Measurements from ENCODE around the gene B3GAT1. TPM values are rescaled to one million over a fixed set of nuclear protein-coding genes. Genes with fewer than 3 reads are reported as not detected.

Gene B3GAT1
- total RNA-seq, 4 donors from 2014 or later, result 0.14 to 0.16 TPM; not detected in 2

GRCh38 chr11:134382257-134382656 lies 29.8 kb downstream of the B3GAT1 start:
- no peak overlapping the region for H3K4me3 ChIP-seq
- no peak for TF ChIP-seq EP300 (IDR thresholded peaks at IDR 0.05; ENCODE audit: low read depth)
- no peak for TF ChIP-seq POLR2AphosphoS5 (IDR thresholded peaks at IDR 0.05)
- TF ChIP-seq CTCF (IDR thresholded peaks at IDR 0.05), result no peak
- TF ChIP-seq POLR2A (IDR thresholded peaks at IDR 0.05), result no peak
- no peak overlapping the region for H3K27ac ChIP-seq
- no peaks in the 10 kb centered on the region for H3K4me1 ChIP-seq
- 82 to 100% methylated on average over 1 to 8 of the region's 8 CpGs for WGBS, 2 donors (ENCODE audit: low coverage in 1 of 2)
- no peak for DNase-seq
- no peaks in the 10 kb centered on the region for H3K36me3 ChIP-seq
- H3K27me3 ChIP-seq, result no peaks in the 10 kb centered on the region
- in situ Hi-C loops (cut with MboI; ENCODE audit: low pct_ligation_motif_present in 1 of 4, low pct_unique_long_range_greater_than_20kb in 1 of 4, low sequenced_read_pairs in 3 of 4), result no loop called here
- intact Hi-C loops (cut with DNase I; ENCODE audit: low total_unique reads), result no loop called here
- no peaks in the 10 kb centered on the region for H3K9me3 ChIP-seq

GRCh38 chr11:134380785-134381184 lies 31.3 kb downstream of the B3GAT1 start:
- no peak overlapping the region for H3K27ac ChIP-seq
- no peak for DNase-seq
- no peaks in the 10 kb centered on the region for H3K27me3 ChIP-seq
- in situ Hi-C loops (cut with MboI; ENCODE audit: low pct_ligation_motif_present in 1 of 4, low pct_unique_long_range_greater_than_20kb in 1 of 4, low sequenced_read_pairs in 3 of 4) (no loop called here), intact Hi-C loops (cut with DNase I; ENCODE audit: low total_unique reads) (no loop called here)
- no peaks in the 10 kb centered on the region for H3K9me3 ChIP-seq
- H3K4me3 ChIP-seq, result no peak overlapping the region
- WGBS, 2 donors (ENCODE audit: low coverage in 1 of 2), result 55 to 62% methylated on average over 4 of the region's 4 CpGs
- H3K36me3 ChIP-seq, result no peaks in the 10 kb centered on the region
- no peak for TF ChIP-seq EP300 (IDR thresholded peaks at IDR 0.05; ENCODE audit: low read depth)
- TF ChIP-seq POLR2AphosphoS5 (IDR thresholded peaks at IDR 0.05), result no peak
- no peak for TF ChIP-seq POLR2A (IDR thresholded peaks at IDR 0.05)
- no peak for TF ChIP-seq CTCF (IDR thresholded peaks at IDR 0.05)
- H3K4me1 ChIP-seq, result no peaks in the 10 kb centered on the region

- intact Hi-C loops (cut with DNase I; ENCODE audit: low total_unique reads) (no loop called here), in situ Hi-C loops (cut with MboI; ENCODE audit: low pct_ligation_motif_present in 1 of 4, low pct_unique_long_range_greater_than_20kb in 1 of 4, low sequenced_read_pairs in 3 of 4) (no loop called here)
- H3K9me3 ChIP-seq, result no peaks in the 10 kb centered on the region
- no peaks in the 10 kb centered on the region for H3K36me3 ChIP-seq
- no peaks in the 10 kb centered on the region for H3K27me3 ChIP-seq
- no peak overlapping the region for H3K27ac ChIP-seq
- WGBS, 2 donors (ENCODE audit: low coverage in 1 of 2), result 81% methylated on average over 8 of the region's 12 CpGs; no CpG with 5 or more reads in 1 of the 2 donors
- no peak overlapping the region for H3K4me3 ChIP-seq
- no peak for TF ChIP-seq POLR2A (IDR thresholded peaks at IDR 0.05)
- DNase-seq, result no peak
- H3K4me1 ChIP-seq, result no peaks in the 10 kb centered on the region
Measured at GRCh38 chr11:134380229-134380628, 31.8 kb downstream of the B3GAT1 start.

GRCh38 chr11:134379241-134379640 lies 32.8 kb downstream of the B3GAT1 start:
- in situ Hi-C loops (cut with MboI; ENCODE audit: low pct_ligation_motif_present in 1 of 4, low pct_unique_long_range_greater_than_20kb in 1 of 4, low sequenced_read_pairs in 3 of 4) (no loop called here), intact Hi-C loops (cut with DNase I; ENCODE audit: low total_unique reads) (no loop called here)
- Histone ChIP-seq H3K4me3 (no peak overlapping the region), H3K4me1 (no peaks in the 10 kb centered on the region), H3K36me3 (no peaks in the 10 kb centered on the region), H3K27me3 (no peaks in the 10 kb centered on the region), H3K9me3 (no peaks in the 10 kb centered on the region), H3K27ac (no peak overlapping the region)
- no peak for TF ChIP-seq CTCF (IDR thresholded peaks at IDR 0.05)
- TF ChIP-seq EP300 (IDR thresholded peaks at IDR 0.05; ENCODE audit: low read depth), result no peak
- no peak for TF ChIP-seq POLR2AphosphoS5 (IDR thresholded peaks at IDR 0.05)
- no peak for TF ChIP-seq POLR2A (IDR thresholded peaks at IDR 0.05)
- 88% methylated on average over 2 of the region's 2 CpGs; no CpG with 5 or more reads in 1 of the 2 donors for WGBS, 2 donors (ENCODE audit: low coverage in 1 of 2)
- no peak for DNase-seq

GRCh38 chr11:134377876-134378275 lies 34.2 kb downstream of the B3GAT1 start:
- no peak for TF ChIP-seq POLR2A (IDR thresholded peaks at IDR 0.05)
- TF ChIP-seq CTCF (IDR thresholded peaks at IDR 0.05), result no peak
- TF ChIP-seq EP300 (IDR thresholded peaks at IDR 0.05; ENCODE audit: low read depth), result no peak
- no peak for TF ChIP-seq POLR2AphosphoS5 (IDR thresholded peaks at IDR 0.05)
- H3K36me3 ChIP-seq, result no peaks in the 10 kb centered on the region
- intact Hi-C loops (cut with DNase I; ENCODE audit: low total_unique reads), result no loop called here
- no peaks in the 10 kb centered on the region for H3K4me1 ChIP-seq
- DNase-seq, result no peak
- H3K27me3 ChIP-seq, result no peaks in the 10 kb centered on the region
- no peak overlapping the region for H3K4me3 ChIP-seq
- H3K9me3 ChIP-seq, result no peaks in the 10 kb centered on the region
- in situ Hi-C loops (cut with MboI; ENCODE audit: low pct_ligation_motif_present in 1 of 4, low pct_unique_long_range_greater_than_20kb in 1 of 4, low sequenced_read_pairs in 3 of 4), result no loop called here
- no peak overlapping the region for H3K27ac ChIP-seq
- WGBS, 2 donors (ENCODE audit: low coverage in 1 of 2), result 67 to 87% methylated on average over 4 to 14 of the region's 14 CpGs

All from transverse colon (tissue), 4 donors.